Parathyroid adenoma (tissue), 2 donors: ENCODE results near the gene CAMK1D.
A peak's percentile ranks its signal among the peaks of the same experiment; 100 is the strongest.

ENCODE experiments used
- H2AFZ ChIP-seq: fragments of 300-600 bp; sonication (generic); one replicate; pipeline ENCODE4 v1.7.0; 2017; ENCODE audit warnings: antibody characterized with exemption, mild to moderate bottlenecking
- H3K27ac ChIP-seq: fragments of 300-600 bp; sonication (generic); one replicate; pipeline ENCODE4 v1.7.0; 2017
- H3K27me3 ChIP-seq: fragments of 300-600 bp; sonication (generic); one replicate; pipeline ENCODE4 v1.7.0; 2017; ENCODE audit warnings: low read length; ENCODE audit not compliant: control insufficient read depth, insufficient read depth
- H3K36me3 ChIP-seq: fragments of 300-600 bp; sonication (generic); one replicate; pipeline ENCODE4 v1.7.0; 2017; ENCODE audit warnings: low read length; ENCODE audit not compliant: control insufficient read depth, insufficient read depth
- H3K4me1 ChIP-seq: fragments of 300-600 bp; sonication (generic); one replicate; pipeline ENCODE4 v1.7.0; 2017; ENCODE audit warnings: control low read depth
- H3K4me2 ChIP-seq: fragments of 300-600 bp; sonication (generic); one replicate; pipeline ENCODE4 v1.7.0; 2017; ENCODE audit warnings: low read length
- H3K4me3 ChIP-seq: fragments of 300-600 bp; sonication (generic); one replicate; pipeline ENCODE4 v1.7.0; 2017; ENCODE audit warnings: low read depth, low read length
- H3K79me2 ChIP-seq: fragments of 300-600 bp; sonication (generic); one replicate; pipeline ENCODE4 v1.7.0; 2017; ENCODE audit warnings: control low read depth
- H3K9ac ChIP-seq: fragments of 300-600 bp; sonication (generic); one replicate; pipeline ENCODE4 v1.7.0; 2017; ENCODE audit warnings: mild to moderate bottlenecking
- H3K9me3 ChIP-seq: fragments of 300-600 bp; sonication (generic); one replicate; pipeline ENCODE4 v1.7.0; 2017; ENCODE audit warnings: low read length; ENCODE audit not compliant: control insufficient read depth
- CTCF ChIP-seq: fragments of 300-600 bp; sonication (generic); IDR thresholded peaks from one replicate; pipeline ENCODE4 v1.7.0; 2017; ENCODE audit warnings: antibody characterized with exemption, mild to moderate bottlenecking
- donor health status: primary hyperparathyroidism.

Gene CAMK1D

GRCh38 chr10:12484941-12485805 lies 135.8 kb downstream of the CAMK1D start:
- Histone ChIP-seq H3K79me2 (no peaks in the 10 kb centered on the region), H3K9ac (no peak overlapping the region), H2AFZ (peak overlapping the region; percentile 58), H3K36me3 (no peaks in the 10 kb centered on the region), H3K4me2 (peak overlapping the region; percentile 50), H3K4me3 (peak overlapping the region; percentile 7), H3K27me3 (no peaks in the 10 kb centered on the region), H3K4me1 (no peaks in the 10 kb centered on the region), H3K9me3 (no peaks in the 10 kb centered on the region), H3K27ac (no peak overlapping the region)
- no peak for TF ChIP-seq CTCF

- H2AFZ ChIP-seq = no peak overlapping the region
- no peak overlapping the region for H3K4me2 ChIP-seq
- H3K79me2 ChIP-seq = no peaks in the 10 kb centered on the region
- H3K27ac ChIP-seq = no peak overlapping the region
- H3K9me3 ChIP-seq = no peaks in the 10 kb centered on the region
- no peak for TF ChIP-seq CTCF
- H3K9ac ChIP-seq = no peak overlapping the region
- H3K27me3 ChIP-seq = no peaks in the 10 kb centered on the region
- no peaks in the 10 kb centered on the region for H3K4me1 ChIP-seq
- H3K4me3 ChIP-seq = no peak overlapping the region
- no peaks in the 10 kb centered on the region for H3K36me3 ChIP-seq
These were observed 138.0 kb downstream of the CAMK1D start for GRCh38 chr10:12487366-12487765.

GRCh38 chr10:12488626-12489025 lies 139.3 kb downstream of the CAMK1D start:
- Histone ChIP-seq H3K9ac (no peak overlapping the region), H3K27me3 (no peaks in the 10 kb centered on the region), H3K4me3 (no peak overlapping the region), H2AFZ (no peak overlapping the region), H3K4me1 (no peaks in the 10 kb centered on the region), H3K79me2 (no peaks in the 10 kb centered on the region), H3K9me3 (no peaks in the 10 kb centered on the region), H3K36me3 (no peaks in the 10 kb centered on the region), H3K4me2 (no peak overlapping the region), H3K27ac (no peak overlapping the region)
- TF ChIP-seq CTCF = no peak

- H3K36me3 ChIP-seq = no peaks in the 10 kb centered on the region
- H3K79me2 ChIP-seq = no peaks in the 10 kb centered on the region
- no peak overlapping the region for H3K4me3 ChIP-seq
- H3K27me3 ChIP-seq = no peaks in the 10 kb centered on the region
- H3K9ac ChIP-seq = no peak overlapping the region
- H3K27ac ChIP-seq = no peak overlapping the region
- no peak overlapping the region for H2AFZ ChIP-seq
- H3K4me2 ChIP-seq = no peak overlapping the region
- TF ChIP-seq CTCF = no peak
- no peaks in the 10 kb centered on the region for H3K4me1 ChIP-seq
- no peaks in the 10 kb centered on the region for H3K9me3 ChIP-seq
These were observed 140.0 kb downstream of the CAMK1D start for GRCh38 chr10:12489357-12489756.

GRCh38 chr10:12489806-12490205 lies 140.5 kb downstream of the CAMK1D start:
- Histone ChIP-seq H2AFZ (no peak overlapping the region), H3K4me3 (no peak overlapping the region), H3K79me2 (no peaks in the 10 kb centered on the region), H3K9me3 (no peaks in the 10 kb centered on the region), H3K4me2 (no peak overlapping the region), H3K27ac (no peak overlapping the region), H3K27me3 (no peaks in the 10 kb centered on the region), H3K4me1 (no peaks in the 10 kb centered on the region), H3K9ac (no peak overlapping the region), H3K36me3 (no peaks in the 10 kb centered on the region)
- TF ChIP-seq CTCF = no peak
